Stimulated activated CD4-positive, alpha-beta T cell treated with anti-CD3 and anti-CD28 coated beads, Interleukin-2, amount 100 ng/mL, for 4 hours (primary cell): Measurements from ENCODE around the gene RIN3.

Experiments
- DNase-seq: peaks from one replicate; pipeline ENCODE4 v3.0.0-alpha.2; 2020; ENCODE audit warnings: low read depth

RIN3 gene

GRCh38 chr14:92651106-92651757 is 137.7 kb downstream of the RIN3 start:
- DNase-seq = peak; percentile 73

GRCh38 chr14:92651758-92652406 is 138.3 kb downstream of the RIN3 start:
- no peak for DNase-seq

GRCh38 chr14:92652413-92653151 is 139.0 kb downstream of the RIN3 start:
- DNase-seq = no peak

- DNase-seq = no peak
These were observed 139.6 kb downstream of the RIN3 start for GRCh38 chr14:92653162-92653651.

GRCh38 chr14:92654239-92654901 is 140.8 kb downstream of the RIN3 start:
- DNase-seq = no peak

GRCh38 chr14:92655419-92656201 is 142.0 kb downstream of the RIN3 start:
- no peak for DNase-seq

GRCh38 chr14:92656306-92657081 is 142.9 kb downstream of the RIN3 start:
- DNase-seq = no peak

- DNase-seq = no peak
These were observed 144.0 kb downstream of the RIN3 start for GRCh38 chr14:92657457-92658142.

- no peak for DNase-seq
These were observed 144.6 kb downstream of the RIN3 start for GRCh38 chr14:92658160-92658559.

GRCh38 chr14:92658684-92659083 is 145.1 kb downstream of the RIN3 start:
- DNase-seq = no peak

GRCh38 chr14:92659765-92660561 is 146.4 kb downstream of the RIN3 start:
- DNase-seq = no peak

- no peak for DNase-seq
These were observed 147.0 kb downstream of the RIN3 start for GRCh38 chr14:92660571-92660970.

GRCh38 chr14:92663049-92663448 is 149.5 kb downstream of the RIN3 start:
- no peak for DNase-seq

- DNase-seq = no peak
These were observed 152.1 kb downstream of the RIN3 start for GRCh38 chr14:92665661-92666110.

GRCh38 chr14:92666251-92666650 is 152.7 kb downstream of the RIN3 start:
- DNase-seq = no peak

- no peak for DNase-seq
These were observed 154.8 kb downstream of the RIN3 start for GRCh38 chr14:92668276-92668973.

GRCh38 chr14:92670160-92670559 is 156.6 kb downstream of the RIN3 start:
- DNase-seq = no peak

- no peak for DNase-seq
These were observed 157.2 kb downstream of the RIN3 start for GRCh38 chr14:92670643-92671366.
